ENCODE results near the gene SCN1A. TPM values are rescaled to one million over a fixed set of nuclear protein-coding genes. Genes with fewer than 3 reads are reported as not detected.
A peak's percentile ranks its signal among the peaks of the same experiment; 100 is the strongest.

The SCN1A gene
- polyA plus RNA-seq, 3 donors: not detected

DNA sequence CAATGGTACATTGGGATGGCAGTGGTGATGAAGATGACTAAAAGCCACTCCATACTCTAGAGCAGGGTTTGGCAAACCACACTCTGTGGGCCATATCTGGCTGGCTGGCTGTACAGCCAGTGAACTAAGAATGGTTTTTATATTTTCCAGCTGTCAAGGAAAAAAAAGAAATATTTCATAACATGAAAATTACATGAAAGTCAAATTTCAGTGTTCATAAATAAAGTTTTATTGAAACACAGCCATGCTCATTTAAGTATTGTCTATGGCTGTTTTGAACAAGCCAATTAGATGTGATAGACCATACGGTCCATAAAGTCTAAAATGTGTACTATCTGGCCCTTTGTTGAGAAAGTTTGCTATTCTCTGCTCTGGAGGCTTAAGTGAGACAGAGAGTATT is 175.7 kb downstream of the SCN1A start:
- Histone ChIP-seq H3K79me2 (ENCODE audit: insufficient read depth, low read length) (peaks cover 26% of the 10 kb centered on the region), H3K4me3 (replicated peaks in 1 of 3; ENCODE audit: low read depth in 2 of 3, low read length in 3 of 3) (no peak overlapping the region), H3K9me3 (replicated peaks in 1 of 2; ENCODE audit: control insufficient read depth in 1 of 2, insufficient read depth in 1 of 2, low read length in 2 of 2) (peaks cover 0 to 2% of the 10 kb centered on the region in 2 donors), H3K4me1 (ENCODE audit: control insufficient read depth in 1 of 2, insufficient read depth in 2 of 2, low read length in 2 of 2) (peaks cover 20 to 28% of the 10 kb centered on the region in 2 donors), H3K4me2 (replicated peaks; ENCODE audit: extremely low read depth, low read length, poor library complexity, severe bottlenecking) (no peak overlapping the region), H3K36me3 (replicated peaks in 1 of 2; ENCODE audit: control insufficient read depth in 1 of 2, insufficient read depth in 2 of 2, low read length in 2 of 2) (peaks cover 0 to 24% of the 10 kb centered on the region in 2 donors), H3K9ac (ENCODE audit: insufficient read depth, low read length, poor library complexity, severe bottlenecking) (no peak overlapping the region), H2AFZ (ENCODE audit: insufficient read depth, low read depth, low read length, poor library complexity, severe bottlenecking) (no peak overlapping the region), H4K20me1 (ENCODE audit: insufficient read depth, low read length) (no peaks in the 10 kb centered on the region), H3K27ac (ENCODE audit: low read depth in 1 of 2, low read length in 2 of 2) (no peak overlapping the region), H3K27me3 (ENCODE audit: control insufficient read depth in 2 of 2, insufficient read depth in 2 of 2, low read length in 2 of 2) (no peaks in the 10 kb centered on the region)
- Mint-ChIP-seq H3K4me3 (no peak overlapping the region), H3K9me3 (peaks cover 0 to 3% (median 0%) of the 10 kb centered on the region in 7 donors), H3K27me3 (ENCODE audit: low read depth in 3 of 3) (peaks cover 0 to 5% (median 0%) of the 10 kb centered on the region in 3 donors), H3K4me1 (peaks cover 11% of the 10 kb centered on the region), H3K36me3 (peaks cover 13 to 18% of the 10 kb centered on the region in 2 donors), H3K27ac (no peak overlapping the region)
- intact Hi-C loops (cut with micrococcal nuclease): loop anchor here in 1 of 2 donors (10.0 kb wide), 1 partner anchor 153 kb away; no protein-coding TSS in a partner anchor
- no peak for DNase-seq
- no CpG with 5 or more reads among the region's 1 CpG for WGBS (ENCODE audit: insufficient coverage)
- TF ChIP-seq, protein P1, sequence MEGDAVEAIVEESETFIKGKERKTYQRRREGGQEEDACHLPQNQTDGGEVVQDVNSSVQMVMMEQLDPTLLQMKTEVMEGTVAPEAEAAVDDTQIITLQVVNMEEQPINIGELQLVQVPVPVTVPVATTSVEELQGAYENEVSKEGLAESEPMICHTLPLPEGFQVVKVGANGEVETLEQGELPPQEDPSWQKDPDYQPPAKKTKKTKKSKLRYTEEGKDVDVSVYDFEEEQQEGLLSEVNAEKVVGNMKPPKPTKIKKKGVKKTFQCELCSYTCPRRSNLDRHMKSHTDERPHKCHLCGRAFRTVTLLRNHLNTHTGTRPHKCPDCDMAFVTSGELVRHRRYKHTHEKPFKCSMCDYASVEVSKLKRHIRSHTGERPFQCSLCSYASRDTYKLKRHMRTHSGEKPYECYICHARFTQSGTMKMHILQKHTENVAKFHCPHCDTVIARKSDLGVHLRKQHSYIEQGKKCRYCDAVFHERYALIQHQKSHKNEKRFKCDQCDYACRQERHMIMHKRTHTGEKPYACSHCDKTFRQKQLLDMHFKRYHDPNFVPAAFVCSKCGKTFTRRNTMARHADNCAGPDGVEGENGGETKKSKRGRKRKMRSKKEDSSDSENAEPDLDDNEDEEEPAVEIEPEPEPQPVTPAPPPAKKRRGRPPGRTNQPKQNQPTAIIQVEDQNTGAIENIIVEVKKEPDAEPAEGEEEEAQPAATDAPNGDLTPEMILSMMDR (IDR thresholded peaks at IDR 0.05): no peak

DNA sequence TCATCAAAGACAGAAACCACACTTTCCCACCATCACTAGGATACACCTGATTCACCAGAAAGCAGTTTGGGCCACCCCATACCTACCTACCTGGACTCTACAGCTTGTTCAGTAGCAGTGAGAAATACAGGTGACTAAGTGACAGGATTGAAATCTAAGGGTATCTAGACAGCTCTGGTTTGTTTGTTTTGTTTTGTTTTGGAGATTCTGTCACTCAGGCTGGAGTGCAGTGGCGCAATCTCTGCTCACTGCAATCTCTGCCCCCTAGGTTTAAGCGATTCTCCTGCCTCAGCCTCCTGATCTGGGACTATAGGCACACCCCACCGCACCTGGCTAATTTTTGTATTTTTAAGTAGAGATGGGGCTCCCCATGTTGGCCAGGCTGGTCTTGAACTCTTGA is 177.4 kb downstream of the SCN1A start:
- Histone ChIP-seq H3K9me3 (replicated peaks in 1 of 2; ENCODE audit: control insufficient read depth in 1 of 2, insufficient read depth in 1 of 2, low read length in 2 of 2) (no peaks in the 10 kb centered on the region), H4K20me1 (ENCODE audit: insufficient read depth, low read length) (no peaks in the 10 kb centered on the region), H2AFZ (ENCODE audit: insufficient read depth, low read depth, low read length, poor library complexity, severe bottlenecking) (no peak overlapping the region), H3K27ac (ENCODE audit: low read depth in 1 of 2, low read length in 2 of 2) (no peak overlapping the region), H3K4me3 (replicated peaks in 1 of 3; ENCODE audit: low read depth in 2 of 3, low read length in 3 of 3) (no peak overlapping the region), H3K4me1 (ENCODE audit: control insufficient read depth in 1 of 2, insufficient read depth in 2 of 2, low read length in 2 of 2) (peaks cover 20 to 28% of the 10 kb centered on the region in 2 donors), H3K9ac (ENCODE audit: insufficient read depth, low read length, poor library complexity, severe bottlenecking) (no peak overlapping the region), H3K36me3 (replicated peaks in 1 of 2; ENCODE audit: control insufficient read depth in 1 of 2, insufficient read depth in 2 of 2, low read length in 2 of 2) (peaks cover 4 to 29% of the 10 kb centered on the region in 2 donors), H3K79me2 (ENCODE audit: insufficient read depth, low read length) (peaks cover 26% of the 10 kb centered on the region), H3K27me3 (ENCODE audit: control insufficient read depth in 2 of 2, insufficient read depth in 2 of 2, low read length in 2 of 2) (no peaks in the 10 kb centered on the region), H3K4me2 (replicated peaks; ENCODE audit: extremely low read depth, low read length, poor library complexity, severe bottlenecking) (no peak overlapping the region)
- Mint-ChIP-seq H3K27me3 (ENCODE audit: low read depth in 3 of 3) (no peaks in the 10 kb centered on the region), H3K36me3 (peaks cover 16 to 19% of the 10 kb centered on the region in 2 donors), H3K4me3 (no peak overlapping the region), H3K27ac (peak overlapping the region in 1 of 7 donors; percentile 11), H3K9me3 (no peaks in the 10 kb centered on the region), H3K4me1 (peaks cover 11% of the 10 kb centered on the region)
- no peak for DNase-seq
- intact Hi-C loops (cut with micrococcal nuclease): loop anchor here in 1 of 2 donors (10.0 kb wide), 1 partner anchor 154 kb away; no protein-coding TSS in a partner anchor
- WGBS (ENCODE audit: insufficient coverage): 100% methylated on average over 1 of the region's 3 CpGs
- TF ChIP-seq, protein P1 (IDR thresholded peaks at IDR 0.05): no peak

All from CD14-positive monocyte (primary cell).